Astrocyte (in vitro differentiated cells and primary cell): ENCODE results near the gene NPPB.

Experiments used
- CTCF ChIP-seq: IDR thresholded peaks from 2 replicates; pipeline ENCODE4 v1.5.1; 2011; ENCODE audit warnings: low read depth, mild to moderate bottlenecking, inconsistent platforms, low read length, moderate library complexity; ENCODE audit not compliant: insufficient read depth
- EZH2 ChIP-seq: IDR thresholded peaks from 2 replicates; pipeline ENCODE4 v1.6.1; 2012; ENCODE audit warnings: mild to moderate bottlenecking, low read length, inconsistent platforms; ENCODE audit not compliant: insufficient read depth

GRCh38 chr1:11828511-11828910, 30.2 kb downstream of the NPPB start:
- no peak for TF ChIP-seq CTCF
- no peak for TF ChIP-seq EZH2
